B cell (primary cell): ENCODE data around the gene CYP1A1. TPM values are rescaled to one million over a fixed set of nuclear protein-coding genes. Genes with fewer than 3 reads are reported as not detected.

Experiments
- ATAC-seq: fragments of 200-7000 bp; cut with Tn5 transposase; one replicate; pipeline ENCODE4 v1.10.0; 2021; ENCODE audit warnings: low read depth, mild to moderate bottlenecking, moderate number of reproducible peaks, moderate library complexity
- CTCF ChIA-PET: fragments of 350-600 bp; sonication (Branson Sonifier 250); formaldehyde crosslinking; loops from one replicate; lab custom pipeline; 2021; ENCODE audit warnings: antibody characterized with exemption, inconsistent platforms; lab: Charles Lee
- POLR2A ChIA-PET: fragments of 350-600 bp; sonication (Branson Sonifier 250); formaldehyde crosslinking; loops from one replicate; lab custom pipeline; 2021; ENCODE audit warnings: antibody characterized with exemption; lab: Charles Lee
- DNase-seq: peaks from one replicate; pipeline ENCODE4 v3.0.0; 2013
- H2AFZ ChIP-seq: 2 replicates; pipeline ENCODE4 v1.6.1; 2012; ENCODE audit warnings: mild to moderate bottlenecking, low read depth, low read length; ENCODE audit not compliant: insufficient read depth, poor library complexity, severe bottlenecking
- H3K27ac ChIP-seq, 2 donors: 1 replicate in 1 of 2; 2 replicates in 1 of 2; pipeline ENCODE4 v1.5.1; 2012 to 2013; ENCODE audit warnings: low read length in 2 of 2, mild to moderate bottlenecking in 2 of 2, moderate library complexity in 1 of 2
- H3K27me3 ChIP-seq, 4 experiments: fragments of 200-600 bp in 1 of 4; sonication (generic) in 1 of 4; replicated peaks in 1 of 4; 1 replicate in 2 of 4; 2 replicates in 2 of 4; pipeline versions ENCODE4 v1.6.1 to v1.7.0; 2013 to 2016; ENCODE audit warnings: low read length in 3 of 4, mild to moderate bottlenecking in 2 of 4, mixed read lengths in 1 of 4, moderate library complexity in 1 of 4; ENCODE audit not compliant: insufficient read depth in 4 of 4, control insufficient read depth in 3 of 4; ENCODE audit errors: control extremely low read depth in 1 of 4
- H3K36me3 ChIP-seq, 2 experiments: replicated peaks in 1 of 2; 1 replicate in 1 of 2; 2 replicates in 1 of 2; pipeline versions ENCODE4 v1.6.1 to v1.7.1; 2013; ENCODE audit warnings: low read length in 1 of 2; ENCODE audit not compliant: insufficient read depth in 2 of 2, control insufficient read depth in 1 of 2; ENCODE audit errors: control extremely low read depth in 1 of 2, extremely low read depth in 1 of 2
- H3K4me1 ChIP-seq, 2 donors: fragments of 200-600 bp in 1 of 2; sonication (generic) in 1 of 2; 1 replicate in 1 of 2; 2 replicates in 1 of 2; pipeline versions ENCODE4 v1.5.1 to v1.6.1; 2013 to 2017; ENCODE audit warnings: low read length in 2 of 2; ENCODE audit not compliant: control insufficient read depth in 2 of 2, insufficient read depth in 2 of 2
- H3K4me2 ChIP-seq: replicated peaks from 2 replicates; pipeline ENCODE3; 2012; ENCODE audit warnings: mild to moderate bottlenecking, low read depth, low read length; ENCODE audit not compliant: poor library complexity, severe bottlenecking
- H3K4me3 ChIP-seq, 5 experiments: fragments of 200-600 bp in 1 of 5; sonication (generic) in 1 of 5; 1 replicate in 3 of 5; 2 replicates in 2 of 5; pipeline versions ENCODE4 v1.5.1 to v1.7.0; 2011 to 2016; ENCODE audit warnings: low read length in 4 of 5, mild to moderate bottlenecking in 4 of 5, low read depth in 2 of 5, control low read depth in 1 of 5, moderate library complexity in 1 of 5; ENCODE audit not compliant: insufficient read depth in 1 of 5; ENCODE audit errors: control extremely low read depth in 1 of 5, extremely low read depth in 1 of 5
- H3K79me2 ChIP-seq: fragments of 200-600 bp; sonication (generic); one replicate; pipeline ENCODE4 v1.6.0; 2016; ENCODE audit warnings: low read length; ENCODE audit not compliant: control insufficient read depth, insufficient read depth
- H3K9ac ChIP-seq: fragments of 200-600 bp; sonication (generic); 2 replicates; pipeline ENCODE4 v1.6.1; 2017; ENCODE audit warnings: mild to moderate bottlenecking, low read length, moderate library complexity
- H3K9me3 ChIP-seq, 3 donors: one replicate each; pipeline versions ENCODE4 v1.6.1 to v1.7.1; 2013; ENCODE audit warnings: low read length in 2 of 3; ENCODE audit not compliant: control insufficient read depth in 2 of 3, insufficient read depth in 1 of 3; ENCODE audit errors: control extremely low read depth in 1 of 3
- H4K20me1 ChIP-seq: 2 replicates; pipeline ENCODE4 v1.6.0; 2012; ENCODE audit warnings: mild to moderate bottlenecking, low read length; ENCODE audit not compliant: insufficient read depth, control insufficient read depth, poor library complexity, severe bottlenecking
- H3K27ac Mint-ChIP-seq: one replicate; pipeline ENCODE4 v1.8.0; 2021; ENCODE audit warnings: mixed read lengths
- H3K27me3 Mint-ChIP-seq: one replicate; pipeline ENCODE4 v1.8.0; 2021; ENCODE audit warnings: mixed read lengths
- H3K4me1 Mint-ChIP-seq: one replicate; pipeline ENCODE4 v1.8.0; 2021; ENCODE audit warnings: mixed read lengths
- H3K4me3 Mint-ChIP-seq: one replicate; pipeline ENCODE4 v1.8.0; 2021; ENCODE audit warnings: mixed read lengths
- H3K9me3 Mint-ChIP-seq: one replicate; pipeline ENCODE4 v1.8.0; 2022; ENCODE audit warnings: mixed read lengths; ENCODE audit not compliant: insufficient read depth
- CTCF ChIP-seq: fragments of 200-600 bp; IDR thresholded peaks from one replicate; pipeline ENCODE4 v1.8.0; 2022; ENCODE audit warnings: antibody characterized with exemption, mild to moderate bottlenecking
- EZH2 ChIP-seq: IDR thresholded peaks from 2 replicates; pipeline ENCODE4 v1.6.1; 2012; ENCODE audit warnings: borderline replicate concordance, low read depth, mild to moderate bottlenecking, moderate library complexity, low read length; ENCODE audit not compliant: insufficient read depth, poor library complexity, severe bottlenecking
- WGBS: methylation state at CpG from one replicate; pipeline ENCODE4 v1.1.5; 2013; ENCODE audit warnings: missing lambda C conversion rate; ENCODE audit not compliant: insufficient coverage; 5-methylcytosine and 5-hydroxymethylcytosine counted together
- intact Hi-C: fragments of 100-400 bp; cut with micrococcal nuclease; formaldehyde crosslinking; loops from one replicate; pipeline ENCODE4 v1.10.0; 2022
- polyA plus RNA-seq: library from polyadenylated mRNA; depleted of rRNA; stranded (reverse); fragments of >200 nt; gene quantifications from 2 replicates; pipeline ENCODE4 v1.2.3, GENCODE V29; 2012
- total RNA-seq, 2 donors: library from RNA; stranded (reverse); fragments of 120-200 nt in 1 of 2; gene quantifications; 1 replicate in 1 of 2; 2 replicates in 1 of 2; pipeline versions ENCODE4 v1.2.3 to v1.2.4, GENCODE V29; 2013 to 2022

Gene CYP1A1
- total and polyA plus RNA-seq, 2 donors (not counting 1 experiment from before 2014, with no cell fraction given), result 0.24 TPM; not detected in 1

GRCh38 chr15:74767167-74768098 is 42.1 kb upstream of the CYP1A1 start:
- no peak overlapping the region for H3K27ac Mint-ChIP-seq
- H3K4me3 ChIP-seq, result no peak overlapping the region
- no peaks in the 10 kb centered on the region for H3K9me3 Mint-ChIP-seq
- no peak overlapping the region for H3K4me2 ChIP-seq
- no peak overlapping the region for H3K4me3 Mint-ChIP-seq
- ATAC-seq (no peak), DNase-seq (no peak)
- intact Hi-C loops, result loop anchor here (1.0 kb wide), 1 partner anchor 132 kb away; no protein-coding TSS in a partner anchor
- H2AFZ ChIP-seq, result no peak overlapping the region
- H3K27ac ChIP-seq, result no peak overlapping the region
- POLR2A ChIA-PET, result no interaction called here
- peaks cover 0 to 9% (median 0%) of the 10 kb centered on the region in 4 experiments for H3K27me3 ChIP-seq
- H4K20me1 ChIP-seq, result no peaks in the 10 kb centered on the region
- TF ChIP-seq CTCF (no peak), EZH2 (no peak)
- H3K9ac ChIP-seq, result no peak overlapping the region
- CTCF ChIA-PET, result interaction anchor here (1.3 to 29.7 kb wide), 15 partner anchors 8 to 393 kb away, joined by 3 to 2548 read pairs (median 17); partner anchors contain the start of genes CSK, CYP1A1, LMAN1L and ULK3
- H3K4me1 Mint-ChIP-seq, result peaks cover 22% of the 10 kb centered on the region
- peaks cover 37% of the 10 kb centered on the region for H3K79me2 ChIP-seq
- H3K9me3 ChIP-seq, result no peaks in the 10 kb centered on the region
- peaks cover 23 to 27% of the 10 kb centered on the region in 2 donors for H3K4me1 ChIP-seq
- no peaks in the 10 kb centered on the region for H3K36me3 ChIP-seq
- H3K27me3 Mint-ChIP-seq, result peaks cover 6% of the 10 kb centered on the region
- WGBS, result 93% methylated on average over 9 of the region's 14 CpGs

GRCh38 chr15:74763416-74763815 is 38.1 kb upstream of the CYP1A1 start:
- Mint-ChIP-seq H3K4me1 (no peaks in the 10 kb centered on the region), H3K4me3 (no peak overlapping the region), H3K9me3 (no peaks in the 10 kb centered on the region), H3K27me3 (peaks cover 16% of the 10 kb centered on the region), H3K27ac (no peak overlapping the region)
- CTCF ChIA-PET, result interaction anchor here (0.6 to 24.1 kb wide), 3 partner anchors 36 to 211 kb away, joined by 3 to 596 read pairs (median 9); no protein-coding TSS in a partner anchor
- H3K9me3 ChIP-seq, result no peaks in the 10 kb centered on the region
- peaks cover 0 to 4% of the 10 kb centered on the region in 2 donors for H3K4me1 ChIP-seq
- no peaks in the 10 kb centered on the region for H4K20me1 ChIP-seq
- intact Hi-C loops, result no loop called here
- H3K27ac ChIP-seq, result no peak overlapping the region
- WGBS, result 97% methylated on average over 15 of the region's 15 CpGs
- no peak overlapping the region for H3K4me2 ChIP-seq
- no peaks in the 10 kb centered on the region for H3K79me2 ChIP-seq
- no peak for DNase-seq
- H2AFZ ChIP-seq, result no peak overlapping the region
- peaks cover 0 to 17% (median 0%) of the 10 kb centered on the region in 4 experiments for H3K27me3 ChIP-seq
- TF ChIP-seq CTCF (no peak), EZH2 (no peak)
- POLR2A ChIA-PET, result no interaction called here
- no peak overlapping the region for H3K9ac ChIP-seq
- no peak overlapping the region for H3K4me3 ChIP-seq
- no peak for ATAC-seq
- H3K36me3 ChIP-seq, result no peaks in the 10 kb centered on the region
